ENCODE results near the gene WRAP73.

DNA sequence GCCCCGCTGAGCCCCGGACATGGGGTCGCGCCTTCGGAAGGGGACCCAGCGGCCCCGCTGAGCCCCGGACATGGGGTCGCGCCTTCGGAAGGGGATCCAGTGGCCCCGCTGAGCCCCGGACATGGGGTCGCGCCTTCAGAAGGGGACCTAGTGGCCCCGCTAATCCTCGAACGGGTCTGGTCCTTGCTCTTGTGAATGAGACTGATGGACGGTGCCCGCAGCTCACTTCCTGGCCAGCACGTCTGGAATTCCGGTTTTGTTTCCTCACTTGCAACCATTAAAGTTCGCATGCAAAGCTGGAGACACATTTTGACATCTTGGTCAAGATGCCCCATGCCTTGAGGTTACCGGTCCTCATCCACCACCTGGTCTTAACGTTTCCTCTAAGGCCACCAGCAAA, 5.6 kb downstream of the WRAP73 start:
- TF ChIP-seq, protein P1, sequence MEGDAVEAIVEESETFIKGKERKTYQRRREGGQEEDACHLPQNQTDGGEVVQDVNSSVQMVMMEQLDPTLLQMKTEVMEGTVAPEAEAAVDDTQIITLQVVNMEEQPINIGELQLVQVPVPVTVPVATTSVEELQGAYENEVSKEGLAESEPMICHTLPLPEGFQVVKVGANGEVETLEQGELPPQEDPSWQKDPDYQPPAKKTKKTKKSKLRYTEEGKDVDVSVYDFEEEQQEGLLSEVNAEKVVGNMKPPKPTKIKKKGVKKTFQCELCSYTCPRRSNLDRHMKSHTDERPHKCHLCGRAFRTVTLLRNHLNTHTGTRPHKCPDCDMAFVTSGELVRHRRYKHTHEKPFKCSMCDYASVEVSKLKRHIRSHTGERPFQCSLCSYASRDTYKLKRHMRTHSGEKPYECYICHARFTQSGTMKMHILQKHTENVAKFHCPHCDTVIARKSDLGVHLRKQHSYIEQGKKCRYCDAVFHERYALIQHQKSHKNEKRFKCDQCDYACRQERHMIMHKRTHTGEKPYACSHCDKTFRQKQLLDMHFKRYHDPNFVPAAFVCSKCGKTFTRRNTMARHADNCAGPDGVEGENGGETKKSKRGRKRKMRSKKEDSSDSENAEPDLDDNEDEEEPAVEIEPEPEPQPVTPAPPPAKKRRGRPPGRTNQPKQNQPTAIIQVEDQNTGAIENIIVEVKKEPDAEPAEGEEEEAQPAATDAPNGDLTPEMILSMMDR (IDR thresholded peaks at IDR 0.05) = no peak
- TF ChIP-seq POLR2AphosphoS5 (IDR thresholded peaks at IDR 0.05) (no peak), EP300 (IDR thresholded peaks at IDR 0.05) (no peak), POLR2A (IDR thresholded peaks at IDR 0.05) (no peak)
